GM23338 (cell line): Measurements from ENCODE around the gene PLBD2. TPM values are rescaled to one million over a fixed set of nuclear protein-coding genes. Genes with fewer than 3 reads are reported as not detected.

Source experiments
- ATAC-seq: fragments of 200-7000 bp; cut with Tn5 transposase; 3 replicates; pipeline ENCODE4 v1.9.1; 2020
- DNase-seq: peaks from one replicate; pipeline ENCODE4 v3.0.0-alpha.2; 2015; ENCODE audit warnings: low spot score
- H2AFZ ChIP-seq: fragments of 200-600 bp; sonication (generic); 2 replicates; pipeline ENCODE4 v1.8.0; 2016; ENCODE audit warnings: antibody characterized with exemption, mild to moderate bottlenecking, moderate library complexity
- H3F3A ChIP-seq: fragments of 200-600 bp; sonication (generic); replicated peaks from 2 replicates; pipeline ENCODE4 v1.8.0; 2017; ENCODE audit warnings: antibody characterized with exemption, mixed run types, low read depth
- H3K27ac ChIP-seq: fragments of 200-600 bp; sonication (generic); 2 replicates; pipeline ENCODE4 v1.6.1; 2016; ENCODE audit warnings: low read depth
- H3K27me3 ChIP-seq: fragments of 200-600 bp; sonication (generic); 2 replicates; pipeline ENCODE4 v1.8.0; 2016; ENCODE audit warnings: mild to moderate bottlenecking, mixed run types, moderate library complexity; ENCODE audit not compliant: insufficient read depth
- H3K36me3 ChIP-seq: fragments of 200-600 bp; sonication (generic); 2 replicates; pipeline ENCODE4 v1.8.0; 2016; ENCODE audit warnings: mild to moderate bottlenecking; ENCODE audit not compliant: insufficient read depth
- H3K4me1 ChIP-seq: fragments of 200-600 bp; sonication (generic); 2 replicates; pipeline ENCODE4 v1.8.0; 2016; ENCODE audit warnings: mild to moderate bottlenecking, moderate library complexity; ENCODE audit not compliant: insufficient read depth
- H3K4me2 ChIP-seq: fragments of 200-600 bp; sonication (generic); 2 replicates; pipeline ENCODE4 v1.7.1; 2017; ENCODE audit warnings: mixed run types
- H3K4me3 ChIP-seq: fragments of 200-600 bp; sonication (generic); 2 replicates; pipeline ENCODE4 v1.6.1; 2016; ENCODE audit warnings: mixed run types
- H3K79me2 ChIP-seq: fragments of 200-600 bp; sonication (generic); replicated peaks from 2 replicates; pipeline ENCODE4 v1.8.0; 2017; ENCODE audit warnings: mild to moderate bottlenecking; ENCODE audit not compliant: insufficient read depth
- H3K9me2 ChIP-seq: fragments of 200-600 bp; sonication (generic); 2 replicates; pipeline ENCODE4 v1.8.0; 2017; ENCODE audit not compliant: insufficient read depth
- H4K20me1 ChIP-seq: fragments of 200-600 bp; sonication (generic); replicated peaks from 2 replicates; pipeline ENCODE4 v1.8.0; 2017; ENCODE audit warnings: mild to moderate bottlenecking; ENCODE audit not compliant: insufficient read depth
- H3K27ac Mint-ChIP-seq: 2 replicates; pipeline ENCODE4 v1.8.0; 2020; ENCODE audit warnings: inconsistent platforms, mild to moderate bottlenecking, moderate library complexity, mixed read lengths
- H3K27me3 Mint-ChIP-seq: 3 replicates; pipeline ENCODE4 v1.8.0; 2022; ENCODE audit warnings: low read depth, mild to moderate bottlenecking, moderate library complexity, mixed read lengths, inconsistent platforms; ENCODE audit not compliant: insufficient read depth, poor library complexity
- H3K36me3 Mint-ChIP-seq: 3 replicates; pipeline ENCODE4 v1.8.0; 2021; ENCODE audit warnings: low read depth, mild to moderate bottlenecking, inconsistent platforms, moderate library complexity, mixed read lengths
- H3K4me1 Mint-ChIP-seq: 3 replicates; pipeline ENCODE4 v1.8.0; 2020; ENCODE audit warnings: mild to moderate bottlenecking, inconsistent platforms, mixed read lengths
- H3K4me3 Mint-ChIP-seq: 3 replicates; pipeline ENCODE4 v1.8.0; 2021; ENCODE audit warnings: moderate library complexity, mild to moderate bottlenecking, inconsistent platforms, mixed read lengths
- H3K9me3 Mint-ChIP-seq: 3 replicates; pipeline ENCODE4 v1.8.0; 2020; ENCODE audit warnings: moderate library complexity, mild to moderate bottlenecking, inconsistent platforms, mixed read lengths
- CREB1 ChIP-seq: fragments of 250-450 bp; sonication (Bioruptor Pico); IDR thresholded peaks from 2 replicates; pipeline ENCODE4 v1.5.0; 2020; ENCODE audit warnings: low read depth, mild to moderate bottlenecking, moderate library complexity
- CTCF ChIP-seq, 2 experiments: fragments of 200-600 bp in 1 of 2; sonication (generic) in 1 of 2; conservative IDR thresholded peaks; 2 replicates each; pipeline versions ENCODE4 v1.5.1 to v1.6.1; 2016 to 2017; ENCODE audit warnings: antibody characterized with exemption in 2 of 2, low read depth in 2 of 2, mild to moderate bottlenecking in 2 of 2, moderate library complexity in 1 of 2
- ETS1 ChIP-seq: IDR thresholded peaks from 2 replicates; pipeline ENCODE4 v1.6.1; 2016; ENCODE audit warnings: antibody characterized with exemption
- EZH2 ChIP-seq: fragments of 200-600 bp; sonication (generic); IDR thresholded peaks from one replicate; pipeline ENCODE4 v1.8.0; 2017; ENCODE audit warnings: antibody characterized with exemption, mild to moderate bottlenecking, low read depth; ENCODE audit not compliant: unreplicated experiment
- EZH2phosphoT487 ChIP-seq: fragments of 200-600 bp; sonication (generic); IDR thresholded peaks from one replicate; pipeline ENCODE4 v1.8.1; 2018; ENCODE audit warnings: antibody characterized with exemption; ENCODE audit not compliant: unreplicated experiment
- JUNB ChIP-seq: IDR thresholded peaks from one replicate; pipeline ENCODE4 v1.6.1; 2016; ENCODE audit warnings: antibody characterized with exemption; ENCODE audit not compliant: unreplicated experiment
- NANOG ChIP-seq: IDR thresholded peaks from 2 replicates; pipeline ENCODE4 v1.6.1; 2016; ENCODE audit warnings: antibody characterized with exemption, borderline replicate concordance
- POLR2AphosphoS5 ChIP-seq: IDR thresholded peaks from 2 replicates; pipeline ENCODE4 v1.6.1; 2016; ENCODE audit warnings: antibody characterized with exemption, low read depth
- STAT1 ChIP-seq: IDR thresholded peaks from one replicate; pipeline ENCODE4 v1.6.1; 2016; ENCODE audit warnings: antibody characterized with exemption; ENCODE audit not compliant: unreplicated experiment
- ZNF114 ChIP-seq: fragments of 250-450 bp; sonication (Bioruptor Pico); IDR thresholded peaks from 2 replicates; pipeline ENCODE4 v1.5.0; 2020; ENCODE audit warnings: mild to moderate bottlenecking, moderate library complexity
- ZNF331 ChIP-seq: fragments of 250-450 bp; sonication (Bioruptor Pico); IDR thresholded peaks from 2 replicates; pipeline ENCODE4 v1.5.0; 2020; ENCODE audit warnings: low read depth, mild to moderate bottlenecking, moderate library complexity
- ZNF462 ChIP-seq: fragments of 250-450 bp; sonication (Bioruptor Pico); IDR thresholded peaks from 2 replicates; pipeline ENCODE4 v1.5.0; 2020; ENCODE audit warnings: mild to moderate bottlenecking, moderate library complexity
- polyA plus RNA-seq: library from polyadenylated mRNA; unstranded; fragments of >200 nt; fragmentation: Nextera tagmentation; extraction: Ambion mirVana; gene quantifications from 2 replicates; pipeline ENCODE4 v1.2.1, GENCODE V29; 2016
- total RNA-seq: library from RNA; depleted of rRNA; stranded (reverse); fragments of >200 nt; shearing (Covaris generic); gene quantifications from 2 replicates; pipeline ENCODE4 v1.2.3, GENCODE V29; 2014

Gene PLBD2
- total and polyA plus RNA-seq, 2 experiments from 2014 or later: 10.2 to 37.1 TPM

GRCh38 chr12:113384778-113385177 is 26.4 kb downstream of the PLBD2 start (continued):
- no peak for TF ChIP-seq CREB1 (CRISPR knock-in tag)
- no peak for TF ChIP-seq ZNF331 (CRISPR knock-in tag)
- TF ChIP-seq ZNF114 (CRISPR knock-in tag): no peak
- TF ChIP-seq ETS1: no peak

- DNase-seq (no peak), ATAC-seq (no peak)
- H3K27me3 ChIP-seq: no peaks in the 10 kb centered on the region
- H3K4me1 Mint-ChIP-seq: no peaks in the 10 kb centered on the region
- H3K27ac Mint-ChIP-seq: no peak overlapping the region
- H3K4me1 ChIP-seq: no peaks in the 10 kb centered on the region
- H3K4me2 ChIP-seq: no peak overlapping the region
- no peaks in the 10 kb centered on the region for H3F3A ChIP-seq
- no peaks in the 10 kb centered on the region; the same call in 2 of the 3 replicates for H3K9me3 Mint-ChIP-seq
- no peaks in the 10 kb centered on the region for H4K20me1 ChIP-seq
- no peaks in the 10 kb centered on the region for H3K9me2 ChIP-seq
- H3K27me3 Mint-ChIP-seq: peaks cover 3% of the 10 kb centered on the region
- peaks cover 12% of the 10 kb centered on the region for H3K36me3 Mint-ChIP-seq
- H3K4me3 ChIP-seq: no peak overlapping the region
- no peaks in the 10 kb centered on the region for H3K79me2 ChIP-seq
- no peak overlapping the region for H2AFZ ChIP-seq
- H3K4me3 Mint-ChIP-seq: no peak overlapping the region
- H3K36me3 ChIP-seq: no peaks in the 10 kb centered on the region
- no peak overlapping the region for H3K27ac ChIP-seq
- TF ChIP-seq CTCF (conservative IDR thresholded peaks at IDR 0.05; ENCODE audit: low read depth in 2 of 2): no peak
- TF ChIP-seq ZNF114 (CRISPR knock-in tag): no peak
- TF ChIP-seq EZH2phosphoT487: no peak
- TF ChIP-seq STAT1: no peak
- no peak for TF ChIP-seq JUNB
- TF ChIP-seq ZNF462 (CRISPR knock-in tag): no peak
- no peak for TF ChIP-seq NANOG
- no peak for TF ChIP-seq POLR2AphosphoS5
- TF ChIP-seq ZNF331 (CRISPR knock-in tag): no peak
- no peak for TF ChIP-seq EZH2
- no peak for TF ChIP-seq ETS1
- TF ChIP-seq CREB1 (CRISPR knock-in tag): no peak
These were observed 27.0 kb downstream of the PLBD2 start for GRCh38 chr12:113385282-113385882.
